Prostate gland (tissue), 2 donors: ENCODE results near the gene CAAP1.

Source experiments
- POLR2A ChIP-seq: fragments of 450-650 bp; IDR thresholded peaks from one replicate; pipeline ENCODE4 v1.6.1; 2016; ENCODE audit warnings: antibody characterized with exemption, mild to moderate bottlenecking
- TF ChIP-seq, protein P1 (sequence below), 4 experiments: fragments of 200-600 bp in 2 of 4; fragments of 450-650 bp in 2 of 4; sonication (generic) in 2 of 4; IDR thresholded peaks; 1 replicate in 3 of 4; 2 replicates in 1 of 4; pipeline ENCODE4 v1.5.1; 2016 to 2019; ENCODE audit warnings: antibody characterized with exemption in 4 of 4, mild to moderate bottlenecking in 2 of 4, moderate library complexity in 2 of 4

DNA sequence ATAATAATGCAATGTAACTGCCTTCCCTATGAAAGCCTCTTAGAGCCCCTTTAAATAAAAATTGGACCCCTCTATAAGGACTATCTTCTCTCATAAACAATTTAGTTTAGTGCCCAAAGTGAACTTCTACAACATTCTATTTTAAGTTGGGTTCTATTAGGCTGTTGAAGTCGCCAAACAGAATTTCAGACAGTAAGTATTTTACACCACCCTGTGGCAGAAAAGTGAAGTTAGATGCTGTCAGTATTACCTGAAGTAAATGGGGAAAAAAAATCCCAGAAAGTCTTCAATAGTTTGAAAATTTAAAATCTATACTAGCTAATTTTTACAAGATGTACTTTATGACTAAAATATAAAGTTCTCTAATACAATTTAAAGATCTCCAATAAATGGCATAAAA, 29.5 kb downstream of the CAAP1 start:
- TF ChIP-seq POLR2A, result no peak
- TF ChIP-seq, protein P1, sequence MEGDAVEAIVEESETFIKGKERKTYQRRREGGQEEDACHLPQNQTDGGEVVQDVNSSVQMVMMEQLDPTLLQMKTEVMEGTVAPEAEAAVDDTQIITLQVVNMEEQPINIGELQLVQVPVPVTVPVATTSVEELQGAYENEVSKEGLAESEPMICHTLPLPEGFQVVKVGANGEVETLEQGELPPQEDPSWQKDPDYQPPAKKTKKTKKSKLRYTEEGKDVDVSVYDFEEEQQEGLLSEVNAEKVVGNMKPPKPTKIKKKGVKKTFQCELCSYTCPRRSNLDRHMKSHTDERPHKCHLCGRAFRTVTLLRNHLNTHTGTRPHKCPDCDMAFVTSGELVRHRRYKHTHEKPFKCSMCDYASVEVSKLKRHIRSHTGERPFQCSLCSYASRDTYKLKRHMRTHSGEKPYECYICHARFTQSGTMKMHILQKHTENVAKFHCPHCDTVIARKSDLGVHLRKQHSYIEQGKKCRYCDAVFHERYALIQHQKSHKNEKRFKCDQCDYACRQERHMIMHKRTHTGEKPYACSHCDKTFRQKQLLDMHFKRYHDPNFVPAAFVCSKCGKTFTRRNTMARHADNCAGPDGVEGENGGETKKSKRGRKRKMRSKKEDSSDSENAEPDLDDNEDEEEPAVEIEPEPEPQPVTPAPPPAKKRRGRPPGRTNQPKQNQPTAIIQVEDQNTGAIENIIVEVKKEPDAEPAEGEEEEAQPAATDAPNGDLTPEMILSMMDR (IDR thresholded peaks at IDR 0.05), result peak in 1 of 4 experiments; percentile 36
